Measurements from ENCODE around the gene EPHA8. TPM values are rescaled to one million over a fixed set of nuclear protein-coding genes. Genes with fewer than 3 reads are reported as not detected.

Gene EPHA8
- polyA plus RNA-seq, 1 of the 3 experiments (the other 2 are of a cell fraction), result 0.02 TPM

DNA sequence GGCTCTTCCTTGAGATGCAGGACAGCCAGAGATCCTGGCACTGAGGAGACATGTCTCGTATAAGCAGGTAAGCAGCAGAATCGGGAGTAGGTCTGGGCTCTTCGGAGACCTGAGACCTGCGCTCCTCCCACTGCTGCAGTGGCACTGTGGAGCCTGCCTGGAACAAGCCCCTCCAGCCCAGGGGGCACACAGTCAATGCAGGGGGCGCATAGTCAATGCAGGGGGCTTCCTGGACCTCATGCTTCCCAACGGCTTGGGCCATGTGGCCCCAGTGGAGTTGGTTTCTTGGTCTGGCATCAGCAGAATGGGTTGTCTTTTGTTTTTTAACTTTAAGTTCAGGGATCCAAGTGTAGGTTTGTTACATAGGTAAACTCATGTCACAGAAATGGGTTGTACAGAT lies 27.9 kb upstream of the EPHA8 start (continued):
- TF ChIP-seq SMC3 (IDR thresholded peaks at IDR 0.05; ENCODE audit: low read depth, low read length) (no peak), USF2 (IDR thresholded peaks at IDR 0.05; ENCODE audit: borderline replicate concordance, low read depth, low read length) (no peak), SIN3A (IDR thresholded peaks at IDR 0.05; ENCODE audit: borderline replicate concordance, low read depth, low read length) (no peak), GATA2 (CRISPR knock-in tag; IDR thresholded peaks at IDR 0.05) (no peak), FOSL2 (IDR thresholded peaks at IDR 0.05; ENCODE audit: borderline replicate concordance, low read depth) (no peak), ZBTB33 (IDR thresholded peaks at IDR 0.05; ENCODE audit: borderline replicate concordance, low read depth) (no peak)

- ChIA-PET CTCF (interaction anchor here (4.8 kb wide), 1 partner anchor 9 kb away, joined by 33 read pairs; no protein-coding TSS in a partner anchor), POLR2A (no interaction called here)
These were observed 26.8 kb upstream of the EPHA8 start for GRCh38 chr1:22536506-22536905.

DNA sequence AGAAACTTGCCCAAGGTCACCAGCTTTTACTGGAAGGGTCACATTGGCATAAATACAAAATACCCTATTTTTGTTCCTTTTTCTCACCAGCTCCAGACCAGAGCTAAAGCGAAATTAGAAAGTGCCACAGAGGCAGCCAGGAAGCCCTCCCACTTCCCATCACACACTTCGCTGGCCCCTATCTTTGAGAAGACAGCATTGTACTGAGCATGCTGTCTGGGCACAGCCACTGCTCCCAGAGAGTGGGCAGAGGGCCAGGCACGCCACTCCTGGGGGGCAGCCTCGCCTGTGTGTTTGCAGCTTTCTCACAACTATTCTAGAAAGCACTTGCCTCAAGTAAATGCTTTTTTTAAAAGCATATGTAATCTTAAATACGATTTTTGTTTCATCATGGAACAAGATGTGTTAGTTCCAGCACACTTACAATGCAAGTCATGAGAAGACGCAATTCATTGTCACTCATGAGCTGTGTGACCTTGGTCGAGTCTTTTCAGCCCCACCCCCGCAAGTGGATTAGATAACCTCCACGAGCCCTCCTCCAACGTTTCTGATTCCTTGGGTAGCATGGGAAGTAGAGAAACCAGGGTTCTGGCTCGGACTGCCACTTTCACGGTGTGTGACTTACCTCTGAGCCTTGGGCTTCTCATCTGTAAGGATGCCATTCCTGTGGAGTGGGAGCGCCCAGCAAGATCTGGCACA lies 25.7 kb upstream of the EPHA8 start:
- Histone ChIP-seq H3K9ac (no peak overlapping the region), H3K4me2 (no peak overlapping the region), H3K27ac (ENCODE audit: low read depth in 2 of 2, low read length in 1 of 2) (no peak overlapping the region), H2AFZ (ENCODE audit: low read depth) (no peak overlapping the region), H4K20me1 (ENCODE audit: insufficient read depth) (no peaks in the 10 kb centered on the region), H3K36me3 (replicated peaks in 1 of 2; ENCODE audit: control insufficient read depth in 1 of 2, insufficient read depth in 2 of 2, low read length in 1 of 2) (no peaks in the 10 kb centered on the region), H3K9me3 (no peaks in the 10 kb centered on the region), H3K4me3 (ENCODE audit: low read depth in 2 of 2, low read length in 1 of 2) (no peak overlapping the region), H3K4me1 (ENCODE audit: control insufficient read depth in 1 of 2, insufficient read depth in 2 of 2, low read depth in 1 of 2, low read length in 1 of 2) (peaks cover 0 to 12% of the 10 kb centered on the region in 2 experiments; a peak in 1 of 4 replicates), H3K9me2 (no peaks in the 10 kb centered on the region), H3K79me2 (ENCODE audit: insufficient read depth) (no peaks in the 10 kb centered on the region), H3K27me3 (ENCODE audit: insufficient read depth) (no peaks in the 10 kb centered on the region), H3F3A (replicated peaks; ENCODE audit: insufficient read depth) (no peaks in the 10 kb centered on the region)
- ChIA-PET CTCF (interaction anchor here (1.0 to 4.8 kb wide), 2 partner anchors 10 to 117 kb away, joined by 3 to 33 read pairs; no protein-coding TSS in a partner anchor), POLR2A (no interaction called here)
- no peak for TF ChIP-seq POLR2AphosphoS5 (IDR thresholded peaks at IDR 0.05; ENCODE audit: low read depth, low read length)
- no peak for TF ChIP-seq RFX5 (IDR thresholded peaks at IDR 0.05; ENCODE audit: low read length)
- TF ChIP-seq TCF12 (IDR thresholded peaks at IDR 0.05), result no peak
- TF ChIP-seq USF1 (IDR thresholded peaks at IDR 0.05; ENCODE audit: borderline replicate concordance, low read depth), result no peak
- TF ChIP-seq RAD21 (IDR thresholded peaks at IDR 0.05; ENCODE audit: low read length), result no peak
- no peak for TF ChIP-seq NFIC (IDR thresholded peaks at IDR 0.05; ENCODE audit: borderline replicate concordance)
- TF ChIP-seq FOXJ3 (CRISPR knock-in tag; IDR thresholded peaks at IDR 0.05), result no peak
- no peak for DNase-seq
- WGBS (ENCODE audit: low lambda C conversion rate), result 85% methylated on average over 13 of the region's 13 CpGs

More at GRCh38 chr1:22536506-22536905, 26.8 kb upstream of the EPHA8 start:
- Histone ChIP-seq H4K20me1 (ENCODE audit: insufficient read depth) (no peaks in the 10 kb centered on the region), H3K4me1 (ENCODE audit: control insufficient read depth in 1 of 2, insufficient read depth in 2 of 2, low read depth in 1 of 2, low read length in 1 of 2) (peaks cover 0 to 14% of the 10 kb centered on the region in 2 experiments; a peak in 1 of 4 replicates), H3K36me3 (replicated peaks in 1 of 2; ENCODE audit: control insufficient read depth in 1 of 2, insufficient read depth in 2 of 2, low read length in 1 of 2) (no peaks in the 10 kb centered on the region), H3F3A (replicated peaks; ENCODE audit: insufficient read depth) (no peaks in the 10 kb centered on the region), H3K79me2 (ENCODE audit: insufficient read depth) (no peaks in the 10 kb centered on the region), H2AFZ (ENCODE audit: low read depth) (no peak overlapping the region), H3K27me3 (ENCODE audit: insufficient read depth) (no peaks in the 10 kb centered on the region), H3K9me2 (no peaks in the 10 kb centered on the region), H3K4me2 (no peak overlapping the region), H3K4me3 (ENCODE audit: low read depth in 2 of 2, low read length in 1 of 2) (no peak overlapping the region), H3K9me3 (no peaks in the 10 kb centered on the region), H3K9ac (no peak overlapping the region), H3K27ac (ENCODE audit: low read depth in 2 of 2, low read length in 1 of 2) (no peak overlapping the region)
- DNase-seq, result no peak
- TF ChIP-seq SMC3 (IDR thresholded peaks at IDR 0.05; ENCODE audit: low read depth, low read length) (no peak), YY1 (IDR thresholded peaks at IDR 0.05; ENCODE audit: low read depth) (no peak)
- WGBS (ENCODE audit: low lambda C conversion rate), result 100% methylated on average over 3 of the region's 7 CpGs

All from SK-N-SH (cell line).